ENCODE results near the gene CD247. TPM values are rescaled to one million over a fixed set of nuclear protein-coding genes. Genes with fewer than 3 reads are reported as not detected.
A peak's percentile ranks its signal among the peaks of the same experiment; 100 is the strongest.

The CD247 gene
- total RNA-seq, 3 donors from 2014 or later (not counting 1 experiment from before 2014, with no cell fraction given): 1,027 to 1,374 (median 1,309) TPM

GRCh38 chr1:167431261-167431908 is 86.9 kb downstream of the CD247 start:
- peak; percentile 46 to 69 (median 55) for ATAC-seq
- H3K27me3 Mint-ChIP-seq (ENCODE audit: low read depth in 2 of 2): no peaks in the 10 kb centered on the region
- Histone ChIP-seq H3K4me3 (ENCODE audit: low read length) (no peak overlapping the region), H3K9me3 (ENCODE audit: control insufficient read depth, insufficient read depth, low read length) (no peaks in the 10 kb centered on the region), H3K36me3 (ENCODE audit: control insufficient read depth, insufficient read depth, low read length) (peaks cover 70% of the 10 kb centered on the region), H3K27ac (ENCODE audit: low read length) (peak overlapping the region; percentile 98), H3K4me1 (ENCODE audit: control insufficient read depth, insufficient read depth, low read length) (peaks cover 89% of the 10 kb centered on the region), H3K27me3 (ENCODE audit: control insufficient read depth, insufficient read depth, low read length) (no peaks in the 10 kb centered on the region)
- H3K4me1 Mint-ChIP-seq: peaks cover 90 to 97% of the 10 kb centered on the region in 2 donors
- DNase-seq: peak; percentile 54 to 61
- WGBS (ENCODE audit: insufficient coverage): 52% methylated on average over 14 of the region's 14 CpGs
- H3K4me3 Mint-ChIP-seq: peak overlapping the region; percentile 85
- peaks cover 21% of the 10 kb centered on the region for H3K36me3 Mint-ChIP-seq
- peak overlapping the region; percentile 91 to 100 for H3K27ac Mint-ChIP-seq
- intact Hi-C loops (cut with micrococcal nuclease): loop anchor here (2.0 kb wide), 1 partner anchor 209 kb away; no protein-coding TSS in a partner anchor
- TF ChIP-seq CTCF (IDR thresholded peaks at IDR 0.05): no peak
- H3K9me3 Mint-ChIP-seq: no peaks in the 10 kb centered on the region

GRCh38 chr1:167430849-167431242 is 87.5 kb downstream of the CD247 start:
- ATAC-seq (peak; percentile 52 to 76 (median 59)), DNase-seq (peak; percentile 45 to 61)
- TF ChIP-seq CTCF (IDR thresholded peaks at IDR 0.05): no peak
- Mint-ChIP-seq H3K4me3 (peak overlapping the region; percentile 85), H3K27me3 (ENCODE audit: low read depth in 2 of 2) (no peaks in the 10 kb centered on the region), H3K9me3 (no peaks in the 10 kb centered on the region), H3K27ac (peak overlapping the region; percentile 91 to 100), H3K36me3 (peaks cover 17% of the 10 kb centered on the region), H3K4me1 (peaks cover 90 to 95% of the 10 kb centered on the region in 2 donors)
- WGBS (ENCODE audit: insufficient coverage): 38% methylated on average over 10 of the region's 10 CpGs
- H3K27me3 ChIP-seq (ENCODE audit: control insufficient read depth, insufficient read depth, low read length): no peaks in the 10 kb centered on the region
- peak overlapping the region; percentile 98 for H3K27ac ChIP-seq (ENCODE audit: low read length)
- intact Hi-C loops (cut with micrococcal nuclease): loop anchor here (1.0 to 2.0 kb wide), 2 partner anchors 58 to 208 kb away; no protein-coding TSS in a partner anchor
- peaks cover 64% of the 10 kb centered on the region for H3K36me3 ChIP-seq (ENCODE audit: control insufficient read depth, insufficient read depth, low read length)
- H3K9me3 ChIP-seq (ENCODE audit: control insufficient read depth, insufficient read depth, low read length): no peaks in the 10 kb centered on the region
- H3K4me1 ChIP-seq (ENCODE audit: control insufficient read depth, insufficient read depth, low read length): peaks cover 85% of the 10 kb centered on the region
- H3K4me3 ChIP-seq (ENCODE audit: low read length): no peak overlapping the region

- no peaks in the 10 kb centered on the region for H3K9me3 ChIP-seq (ENCODE audit: control insufficient read depth, insufficient read depth, low read length)
- ATAC-seq: peak; percentile 20 to 50 (median 21)
- no peaks in the 10 kb centered on the region for H3K27me3 Mint-ChIP-seq (ENCODE audit: low read depth in 2 of 2)
- no peaks in the 10 kb centered on the region for H3K27me3 ChIP-seq (ENCODE audit: control insufficient read depth, insufficient read depth, low read length)
- H3K4me3 ChIP-seq (ENCODE audit: low read length): no peak overlapping the region
- peak overlapping the region; percentile 91 to 100 for H3K27ac Mint-ChIP-seq
- peak overlapping the region; percentile 85 for H3K4me3 Mint-ChIP-seq
- intact Hi-C loops (cut with micrococcal nuclease): loop anchor here (1.0 to 2.0 kb wide), 2 partner anchors 59 to 207 kb away; no protein-coding TSS in a partner anchor
- peaks cover 59% of the 10 kb centered on the region for H3K36me3 ChIP-seq (ENCODE audit: control insufficient read depth, insufficient read depth, low read length)
- no peak for TF ChIP-seq CTCF (IDR thresholded peaks at IDR 0.05)
- peaks cover 17% of the 10 kb centered on the region for H3K36me3 Mint-ChIP-seq
- H3K4me1 Mint-ChIP-seq: peaks cover 87 to 89% of the 10 kb centered on the region in 2 donors
- peaks cover 82% of the 10 kb centered on the region for H3K4me1 ChIP-seq (ENCODE audit: control insufficient read depth, insufficient read depth, low read length)
- peak overlapping the region; percentile 98 for H3K27ac ChIP-seq (ENCODE audit: low read length)
- peak; percentile 52 to 58 for DNase-seq
- whole genome bisulfite sequencing (ENCODE audit: insufficient coverage): 39% methylated on average over 17 of the region's 17 CpGs
- no peaks in the 10 kb centered on the region for H3K9me3 Mint-ChIP-seq
Observed at GRCh38 chr1:167430134-167430848, 88.0 kb downstream of the CD247 start.
